Activated CD4-positive, alpha-beta T cell treated with anti-CD3 and anti-CD28 coated beads, Interleukin-10, Interleukin-2, amounts not matched to agents 100 ng/mL and 50 ng/mL, durations not matched to agents 16 hours and 8 hours (primary cell): Measurements from ENCODE around the gene TNS4.

ENCODE experiments used
- DNase-seq: peaks from one replicate; pipeline ENCODE4 v3.0.0-alpha.2; 2020

TNS4 gene

DNA sequence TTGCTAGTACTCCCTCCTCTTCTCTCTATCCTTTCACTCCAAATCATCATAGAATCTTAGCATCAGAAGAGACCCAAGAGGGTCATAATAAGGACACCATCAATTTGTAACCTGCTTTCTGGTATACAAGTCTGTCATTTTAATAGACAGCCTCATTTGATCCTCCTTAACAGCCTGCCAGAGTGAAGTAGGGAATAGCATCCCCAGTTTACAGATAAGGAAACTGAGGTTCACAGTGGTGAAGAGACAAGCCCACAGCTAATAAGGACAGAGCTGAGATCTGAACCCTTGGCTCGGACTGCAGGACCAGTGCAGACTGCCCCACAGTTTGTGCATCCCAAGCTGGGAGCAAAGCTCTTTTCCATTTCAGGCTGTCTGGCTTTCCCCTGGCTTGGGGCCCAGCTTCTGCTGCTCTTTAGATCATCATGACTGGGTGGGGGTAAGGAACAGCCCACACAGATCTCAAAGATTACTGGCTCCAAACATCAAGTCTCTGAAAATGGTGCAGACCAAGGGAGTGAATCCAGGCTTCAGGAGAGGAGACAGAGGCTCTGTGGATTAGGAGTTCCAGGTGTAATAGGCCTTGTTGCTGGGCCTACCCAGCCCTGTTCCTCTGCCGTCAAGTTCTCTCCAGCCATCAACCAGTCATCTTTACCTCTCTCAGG lies 68.4 kb downstream of the TNS4 start:
- no peak for DNase-seq

DNA sequence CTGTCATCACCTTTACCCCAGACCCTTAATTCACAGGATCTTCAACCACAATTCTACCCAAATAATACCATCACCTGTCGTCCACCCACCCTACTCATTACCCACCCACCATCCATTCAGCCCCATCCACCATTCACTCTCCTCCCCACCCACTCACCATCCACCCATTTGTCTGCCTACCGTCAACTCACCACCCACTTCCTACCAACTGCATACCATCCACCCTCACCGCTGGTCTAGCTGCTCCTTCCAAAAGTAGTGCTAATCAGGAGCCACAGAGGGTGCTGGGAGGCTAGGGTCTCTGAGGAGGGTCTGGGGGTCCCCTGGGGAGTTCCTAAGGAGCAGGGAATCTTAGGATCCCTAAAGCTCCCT lies 70.2 kb downstream of the TNS4 start:
- DNase-seq = no peak

DNA sequence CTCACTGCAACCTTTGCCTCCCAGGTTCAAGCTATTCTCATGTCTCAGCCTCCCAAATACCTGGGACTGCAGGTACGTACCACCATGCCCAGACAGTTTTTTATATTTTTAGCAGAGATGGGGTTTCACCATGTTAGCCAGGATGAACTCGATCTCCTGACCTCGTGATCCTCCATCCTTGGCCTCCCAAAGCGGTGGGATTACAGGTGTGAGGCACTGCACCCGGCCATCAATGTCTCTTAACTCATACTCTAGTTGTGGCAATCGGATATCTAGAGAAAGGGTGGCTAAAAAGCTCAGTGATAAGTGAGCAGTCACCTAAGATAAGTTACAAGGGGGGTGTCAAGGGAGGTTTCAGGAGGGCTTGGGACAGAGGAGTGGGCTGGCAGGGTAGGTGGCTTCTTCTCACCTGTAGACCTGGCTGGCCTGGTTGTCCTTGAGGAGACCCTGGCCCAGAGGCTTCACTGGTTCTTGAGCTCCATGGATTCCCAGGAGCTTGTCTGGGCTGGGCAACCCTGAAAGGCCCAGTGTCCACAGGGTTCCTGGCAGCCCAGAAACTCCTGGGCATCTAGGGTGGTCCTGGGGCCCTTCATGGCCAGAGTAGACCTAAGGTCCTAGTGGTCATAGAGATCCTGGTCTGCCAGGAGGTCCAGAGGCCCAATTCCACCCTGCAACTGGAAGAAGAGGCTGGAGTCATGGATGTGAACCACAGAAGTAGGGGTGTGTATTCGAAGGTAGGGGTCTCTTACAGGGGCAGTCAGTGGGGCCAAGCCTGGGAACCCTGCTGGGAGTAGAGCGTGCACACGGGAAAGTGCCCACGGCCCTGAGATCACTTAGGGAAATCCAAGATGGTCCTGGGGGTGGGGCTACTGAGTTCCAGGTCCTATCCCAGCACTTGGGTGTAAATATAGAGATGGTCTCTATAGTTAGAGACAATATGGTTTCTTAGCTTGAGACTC lies 70.9 kb downstream of the TNS4 start:
- no peak for DNase-seq

DNA sequence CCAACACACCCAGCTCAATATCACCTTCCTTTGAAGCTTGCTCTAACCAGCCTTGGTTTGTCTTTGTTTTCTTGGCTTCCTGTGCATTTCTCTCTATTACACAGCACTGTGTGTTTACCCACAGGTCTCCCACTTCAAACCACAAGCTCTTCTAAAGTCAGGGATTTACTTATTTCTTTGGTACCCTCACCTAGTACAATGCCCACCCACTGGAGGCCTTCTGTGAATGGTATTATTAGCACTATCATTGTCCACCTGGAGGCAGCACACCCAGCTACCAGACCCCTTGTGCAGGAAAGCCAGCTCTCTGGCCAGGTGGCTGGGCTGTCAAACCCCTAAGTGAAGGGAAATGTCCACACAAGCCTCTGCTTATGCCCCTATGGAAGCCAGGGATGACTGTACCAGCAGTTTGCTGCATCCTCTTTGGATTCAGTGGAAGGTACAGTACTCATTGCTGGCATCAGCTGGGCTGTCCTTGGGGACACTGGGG lies 74.4 kb downstream of the TNS4 start:
- DNase-seq = peak; percentile 81
